Activated T-helper 2 cell treated with anti-CD3 and anti-CD28 coated beads, Interferon-gamma antibody, Interleukin-2, Interleukin-4, amounts not matched to agents 10 μg/mL and 5 μg/mL and 100 μg/mL, durations not matched to agents 14 hours and 24 hours and 36 hours (primary cell): Measurements from ENCODE around the gene DAPP1. TPM values are rescaled to one million over a fixed set of nuclear protein-coding genes. Genes with fewer than 3 reads are reported as not detected.
A peak's percentile ranks its signal among the peaks of the same experiment; 100 is the strongest.

Experiments used
- DNase-seq: peaks from one replicate; pipeline ENCODE4 v3.0.0; 2021; ENCODE audit warnings: low spot score
- H3K27ac Mint-ChIP-seq: one replicate; pipeline ENCODE4 v1.8.0; 2021; ENCODE audit warnings: mixed read lengths
- H3K27me3 Mint-ChIP-seq: one replicate; pipeline ENCODE4 v1.8.0; 2021; ENCODE audit warnings: low read depth, mixed read lengths
- H3K36me3 Mint-ChIP-seq: one replicate; pipeline ENCODE4 v1.8.0; 2021; ENCODE audit warnings: low read depth, mixed read lengths
- H3K4me1 Mint-ChIP-seq: one replicate; pipeline ENCODE4 v1.8.0; 2021; ENCODE audit warnings: low read depth, mixed read lengths
- H3K4me3 Mint-ChIP-seq: one replicate; pipeline ENCODE4 v1.8.0; 2021; ENCODE audit warnings: low read depth, mild to moderate bottlenecking, moderate library complexity, mixed read lengths
- H3K9me3 Mint-ChIP-seq: one replicate; pipeline ENCODE4 v1.8.0; 2021; ENCODE audit warnings: mixed read lengths
- intact Hi-C: fragments of 100-400 bp; cut with micrococcal nuclease; formaldehyde crosslinking; loops from one replicate; pipeline ENCODE4 v1.15.1; 2023
- total RNA-seq: library from RNA; stranded (reverse); gene quantifications from 2 replicates; pipeline ENCODE4 v1.2.3, GENCODE V29; 2022

Gene DAPP1
- total RNA-seq, 1 donor from 2014 or later, result 23.6 TPM

DNA sequence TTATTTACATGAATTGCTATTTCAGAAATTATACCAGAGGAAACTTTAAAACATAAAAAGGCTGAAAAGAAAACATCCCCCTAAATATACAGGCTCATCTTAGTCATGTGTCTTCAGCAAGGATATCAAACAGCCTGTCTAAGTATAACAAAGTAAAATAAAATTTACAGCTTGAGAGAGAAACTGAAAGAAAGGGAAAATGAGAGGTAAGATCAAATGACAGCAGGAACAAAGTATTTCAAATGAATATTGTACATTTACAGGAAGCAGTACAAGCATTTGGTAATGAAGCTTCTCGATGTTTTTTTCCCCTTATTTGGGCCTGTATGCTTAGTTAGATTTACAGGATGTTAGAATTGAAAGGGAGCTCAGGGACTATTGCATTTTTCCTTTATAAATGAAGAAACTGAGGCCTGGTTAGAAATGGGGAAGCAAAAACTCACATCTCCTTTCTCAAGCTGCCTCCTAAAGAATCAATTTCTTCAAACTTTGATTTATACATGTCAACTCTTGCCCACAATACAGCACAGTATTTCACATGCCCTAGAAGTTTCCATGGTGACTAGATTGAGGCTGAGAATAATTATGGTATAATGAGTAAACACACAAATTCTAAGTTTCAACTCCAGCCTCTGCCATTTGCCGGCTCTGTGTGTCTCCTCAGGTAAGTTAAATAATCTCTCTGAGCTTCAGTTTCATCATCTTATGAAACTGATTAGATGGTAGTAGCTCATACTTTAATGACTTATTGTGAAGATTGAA lies 29.3 kb downstream of the DAPP1 start:
- intact Hi-C loops, result loop anchor here (2.0 to 10.0 kb wide), 4 partner anchors 15 to 911 kb away; no protein-coding TSS in a partner anchor
- peaks cover 56% of the 10 kb centered on the region for H3K4me1 Mint-ChIP-seq
- peak overlapping the region; percentile 9 for H3K4me3 Mint-ChIP-seq
- peaks cover 38% of the 10 kb centered on the region for H3K36me3 Mint-ChIP-seq
- H3K27me3 Mint-ChIP-seq, result no peaks in the 10 kb centered on the region
- DNase-seq, result no peak
- H3K27ac Mint-ChIP-seq, result peak overlapping the region; percentile 69
- no peaks in the 10 kb centered on the region for H3K9me3 Mint-ChIP-seq

GRCh38 chr4:99846891-99847290 lies 30.3 kb downstream of the DAPP1 start:
- Mint-ChIP-seq H3K4me1 (peaks cover 59% of the 10 kb centered on the region), H3K36me3 (peaks cover 29% of the 10 kb centered on the region), H3K27ac (peak overlapping the region; percentile 91), H3K4me3 (peak overlapping the region; percentile 10), H3K9me3 (no peaks in the 10 kb centered on the region), H3K27me3 (no peaks in the 10 kb centered on the region)
- intact Hi-C loops, result loop anchor here (1.0 to 10.0 kb wide), 6 partner anchors 9 to 912 kb away; partner anchors contain the start of gene DAPP1
- no peak for DNase-seq

GRCh38 chr4:99847362-99847976 lies 30.8 kb downstream of the DAPP1 start:
- intact Hi-C loops, result loop anchor here (1.0 to 10.0 kb wide), 6 partner anchors 9 to 913 kb away; partner anchors contain the start of gene DAPP1
- H3K36me3 Mint-ChIP-seq, result peaks cover 27% of the 10 kb centered on the region
- no peaks in the 10 kb centered on the region for H3K9me3 Mint-ChIP-seq
- DNase-seq, result no peak
- H3K27ac Mint-ChIP-seq, result peak overlapping the region; percentile 91
- peak overlapping the region; percentile 62 for H3K4me3 Mint-ChIP-seq
- peaks cover 64% of the 10 kb centered on the region for H3K4me1 Mint-ChIP-seq
- H3K27me3 Mint-ChIP-seq, result no peaks in the 10 kb centered on the region

GRCh38 chr4:99848591-99849001 lies 32.0 kb downstream of the DAPP1 start:
- no peaks in the 10 kb centered on the region for H3K27me3 Mint-ChIP-seq
- no peak for DNase-seq
- H3K9me3 Mint-ChIP-seq, result no peaks in the 10 kb centered on the region
- intact Hi-C loops, result loop anchor here (1.0 to 10.0 kb wide), 6 partner anchors 20 to 914 kb away; partner anchors contain the start of gene LAMTOR3
- peaks cover 31% of the 10 kb centered on the region for H3K36me3 Mint-ChIP-seq
- H3K27ac Mint-ChIP-seq, result peak overlapping the region; percentile 91
- peaks cover 75% of the 10 kb centered on the region for H3K4me1 Mint-ChIP-seq
- peak overlapping the region; percentile 27 for H3K4me3 Mint-ChIP-seq

- peaks cover 48% of the 10 kb centered on the region for H3K36me3 Mint-ChIP-seq
- H3K27me3 Mint-ChIP-seq, result no peaks in the 10 kb centered on the region
- H3K27ac Mint-ChIP-seq, result peak overlapping the region; percentile 91
- no peaks in the 10 kb centered on the region for H3K9me3 Mint-ChIP-seq
- peaks cover 78% of the 10 kb centered on the region for H3K4me1 Mint-ChIP-seq
- intact Hi-C loops, result loop anchor here (5.0 to 10.0 kb wide), 3 partner anchors 970 to 1563 kb away; no protein-coding TSS in a partner anchor
- peak overlapping the region; percentile 37 for H3K4me3 Mint-ChIP-seq
- DNase-seq, result no peak
Measured at GRCh38 chr4:99852199-99852749, 35.6 kb downstream of the DAPP1 start.

DNA sequence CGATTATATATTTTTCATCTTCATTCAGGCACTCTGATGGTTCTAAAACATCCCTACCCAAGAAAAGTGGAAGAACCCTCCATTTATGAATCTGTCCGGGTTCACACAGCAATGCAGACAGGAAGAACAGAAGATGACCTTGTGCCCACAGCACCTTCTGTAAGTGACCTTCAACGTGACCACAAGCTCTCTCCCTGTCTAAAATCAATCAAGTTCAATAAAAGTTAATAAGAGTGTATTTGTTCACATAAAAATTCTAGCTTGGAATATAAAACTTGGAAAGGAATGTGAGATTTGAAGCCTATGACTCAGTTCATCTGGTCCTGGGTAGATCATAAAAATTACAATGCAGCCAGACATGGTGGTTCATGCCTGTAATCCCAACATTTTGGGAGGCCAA lies 36.6 kb downstream of the DAPP1 start:
- intact Hi-C loops, result loop anchor here (5.0 to 10.0 kb wide), 3 partner anchors 969 to 1562 kb away; no protein-coding TSS in a partner anchor
- Mint-ChIP-seq H3K4me3 (no peak overlapping the region), H3K27ac (peak overlapping the region; percentile 43)

DNA sequence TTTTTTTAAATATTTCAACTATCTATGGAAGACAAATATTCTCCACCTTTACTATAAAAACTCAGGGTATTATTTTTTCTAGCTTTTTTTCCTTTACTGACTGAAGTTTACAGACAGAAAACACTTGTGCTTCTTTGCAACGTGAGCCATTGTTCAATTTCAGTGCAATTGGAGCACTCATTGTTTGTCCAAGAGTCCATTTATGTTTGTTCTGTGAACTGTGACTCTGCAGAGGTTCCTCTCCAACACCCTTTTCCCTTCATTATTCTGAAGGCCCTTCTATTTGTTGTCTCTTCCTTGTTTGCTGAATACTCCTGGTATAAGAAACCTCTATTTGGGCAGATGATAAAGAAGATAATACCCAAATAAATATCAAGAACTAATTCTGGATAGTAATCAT lies 37.4 kb downstream of the DAPP1 start:
- no peaks in the 10 kb centered on the region for H3K27me3 Mint-ChIP-seq
- no peak for DNase-seq
- no peak overlapping the region for H3K27ac Mint-ChIP-seq
- H3K4me1 Mint-ChIP-seq, result peaks cover 70% of the 10 kb centered on the region
- H3K4me3 Mint-ChIP-seq, result no peak overlapping the region
- no peaks in the 10 kb centered on the region for H3K9me3 Mint-ChIP-seq
- intact Hi-C loops, result loop anchor here (5.0 to 10.0 kb wide), 3 partner anchors 968 to 1561 kb away; no protein-coding TSS in a partner anchor
- peaks cover 55% of the 10 kb centered on the region for H3K36me3 Mint-ChIP-seq

More for the DNA sequence above, 36.6 kb downstream of the DAPP1 start:
- H3K9me3 Mint-ChIP-seq, result no peaks in the 10 kb centered on the region
- peaks cover 52% of the 10 kb centered on the region for H3K36me3 Mint-ChIP-seq
- peaks cover 76% of the 10 kb centered on the region for H3K4me1 Mint-ChIP-seq
- no peak for DNase-seq
- H3K27me3 Mint-ChIP-seq, result no peaks in the 10 kb centered on the region

DNA sequence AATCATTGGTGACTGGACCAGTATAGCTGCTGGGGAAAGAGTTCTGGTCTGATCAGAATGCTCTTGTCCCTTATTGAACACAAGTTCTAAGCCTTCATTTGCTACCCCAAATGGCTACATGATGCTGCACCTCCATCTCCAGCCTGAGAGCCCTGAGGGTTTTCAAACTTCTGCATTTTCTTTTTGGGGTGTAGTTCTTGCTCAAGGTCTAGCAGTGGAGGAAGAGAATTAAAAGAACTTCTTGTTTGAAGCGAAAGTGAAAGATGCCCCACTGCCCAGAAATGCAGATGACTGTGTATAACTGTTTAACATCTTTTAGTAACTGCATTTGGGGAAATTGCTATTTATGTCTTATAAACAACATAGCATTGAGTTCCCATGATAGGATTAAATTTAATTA lies 39.1 kb downstream of the DAPP1 start:
- no peaks in the 10 kb centered on the region for H3K27me3 Mint-ChIP-seq
- peak overlapping the region; percentile 3 for H3K4me3 Mint-ChIP-seq
- H3K27ac Mint-ChIP-seq, result peak overlapping the region; percentile 83
- H3K4me1 Mint-ChIP-seq, result peaks cover 68% of the 10 kb centered on the region
- H3K36me3 Mint-ChIP-seq, result peaks cover 57% of the 10 kb centered on the region
- no peak for DNase-seq
- no peaks in the 10 kb centered on the region for H3K9me3 Mint-ChIP-seq
- intact Hi-C loops, result loop anchor here (1.0 to 10.0 kb wide), 3 partner anchors 8 to 1559 kb away; no protein-coding TSS in a partner anchor

- intact Hi-C loops, result loop anchor here (1.0 to 10.0 kb wide), 3 partner anchors 9 to 1559 kb away; no protein-coding TSS in a partner anchor
- peaks cover 54% of the 10 kb centered on the region for H3K36me3 Mint-ChIP-seq
- no peaks in the 10 kb centered on the region for H3K9me3 Mint-ChIP-seq
- H3K4me3 Mint-ChIP-seq, result peak overlapping the region; percentile 34
- DNase-seq, result no peak
- H3K27me3 Mint-ChIP-seq, result no peaks in the 10 kb centered on the region
- H3K4me1 Mint-ChIP-seq, result peaks cover 66% of the 10 kb centered on the region
- H3K27ac Mint-ChIP-seq, result peak overlapping the region; percentile 86
Measured at GRCh38 chr4:99856166-99856565, 39.5 kb downstream of the DAPP1 start.

- H3K27me3 Mint-ChIP-seq, result no peaks in the 10 kb centered on the region
- no peaks in the 10 kb centered on the region for H3K9me3 Mint-ChIP-seq
- DNase-seq, result no peak
- peaks cover 69% of the 10 kb centered on the region for H3K4me1 Mint-ChIP-seq
- H3K36me3 Mint-ChIP-seq, result peaks cover 60% of the 10 kb centered on the region
- intact Hi-C loops, result loop anchor here (10.0 kb wide), 2 partner anchors 1193 to 1557 kb away; no protein-coding TSS in a partner anchor
- no peak overlapping the region for H3K4me3 Mint-ChIP-seq
- peak overlapping the region; percentile 37 for H3K27ac Mint-ChIP-seq
Measured at GRCh38 chr4:99857307-99857706, 40.7 kb downstream of the DAPP1 start.

GRCh38 chr4:99859618-99860017 lies 43.0 kb downstream of the DAPP1 start:
- intact Hi-C loops, result loop anchor here (2.0 to 10.0 kb wide), 3 partner anchors 13 to 1555 kb away; no protein-coding TSS in a partner anchor
- Mint-ChIP-seq H3K4me3 (no peak overlapping the region), H3K27ac (no peak overlapping the region), H3K9me3 (no peaks in the 10 kb centered on the region), H3K27me3 (no peaks in the 10 kb centered on the region), H3K4me1 (peaks cover 56% of the 10 kb centered on the region), H3K36me3 (peaks cover 57% of the 10 kb centered on the region)
- no peak for DNase-seq

DNA sequence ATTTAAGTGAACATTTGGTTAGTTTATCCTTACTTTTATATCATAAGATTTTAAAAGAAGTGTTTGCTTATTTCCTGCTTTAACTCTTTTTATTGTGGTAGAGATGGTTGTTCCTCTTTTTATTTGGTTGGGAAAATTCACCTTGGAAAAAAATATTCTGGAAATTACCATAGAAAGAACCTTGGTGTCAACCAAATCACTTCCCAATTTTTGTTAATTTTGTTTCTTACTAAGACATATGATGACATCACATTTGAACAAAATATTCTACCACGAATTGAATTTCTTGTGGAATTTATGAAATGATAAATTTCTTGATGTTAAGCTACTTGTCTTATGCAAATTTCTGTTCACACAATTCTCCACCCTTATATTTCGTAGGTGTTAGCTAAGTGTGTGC lies 43.9 kb downstream of the DAPP1 start:
- Mint-ChIP-seq H3K36me3 (peaks cover 56% of the 10 kb centered on the region), H3K27me3 (no peaks in the 10 kb centered on the region)

More for the DNA sequence above, 43.9 kb downstream of the DAPP1 start:
- Mint-ChIP-seq H3K4me3 (no peak overlapping the region), H3K27ac (no peak overlapping the region), H3K9me3 (no peaks in the 10 kb centered on the region), H3K4me1 (peaks cover 47% of the 10 kb centered on the region)
- intact Hi-C loops, result loop anchor here (2.0 kb wide), 1 partner anchor 14 kb away; no protein-coding TSS in a partner anchor
- no peak for DNase-seq
